DMS153 (cell line): ENCODE data around the gene KRTAP12-1.
"Not testable (repeated sequence)": the region's sequence is repeated elsewhere in the genome, so short reads cannot be mapped to it uniquely, and the experiment has no call there.

ENCODE experiments used
- DNase-seq: peaks from one replicate; lab custom pipeline; 2025; lab: John Stamatoyannopoulos, UW

KRTAP12-1 gene

GRCh38 chr21:44644878-44645277 lies 37.1 kb downstream of the KRTAP12-1 start:
- no peak for DNase-seq

- no peak for DNase-seq
Observed at GRCh38 chr21:44643741-44644310, 38.1 kb downstream of the KRTAP12-1 start.

DNA sequence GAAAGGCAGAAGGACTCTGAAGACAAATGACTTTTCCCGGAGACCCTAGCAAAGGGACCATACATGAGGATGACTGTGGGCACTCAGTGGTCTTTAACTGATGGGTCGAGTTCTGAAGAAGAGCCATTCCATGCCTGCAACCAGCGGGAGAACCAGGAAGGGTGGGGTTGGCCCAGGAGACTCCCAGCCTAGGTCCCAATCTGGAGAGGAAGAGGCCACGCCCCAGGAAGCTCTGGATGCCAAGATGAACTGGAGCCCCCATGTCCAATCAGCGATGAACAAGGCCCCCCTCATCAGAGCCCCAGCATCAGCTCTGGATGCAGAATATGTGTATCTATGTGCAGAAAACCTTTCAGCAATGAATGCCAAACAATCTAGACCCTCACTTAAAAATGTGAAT lies 41.2 kb downstream of the KRTAP12-1 start:
- DNase-seq = no peak

DNA sequence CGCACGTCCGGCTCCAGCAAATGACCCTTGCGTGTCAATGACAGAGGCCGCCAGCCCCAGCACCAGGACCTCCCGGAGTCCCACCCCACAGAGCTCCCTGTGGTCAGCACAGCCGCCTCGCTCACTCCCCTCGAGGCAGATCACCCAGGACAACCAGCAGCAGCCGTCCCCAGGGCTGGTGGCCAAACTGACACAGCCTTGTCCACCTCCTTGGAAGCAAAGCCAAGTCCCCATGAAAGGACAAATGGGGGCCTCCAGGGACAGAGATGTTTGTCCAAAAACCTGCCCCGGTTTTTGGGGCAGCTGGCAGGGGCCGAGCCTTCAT lies 42.7 kb downstream of the KRTAP12-1 start:
- no peak for DNase-seq

DNA sequence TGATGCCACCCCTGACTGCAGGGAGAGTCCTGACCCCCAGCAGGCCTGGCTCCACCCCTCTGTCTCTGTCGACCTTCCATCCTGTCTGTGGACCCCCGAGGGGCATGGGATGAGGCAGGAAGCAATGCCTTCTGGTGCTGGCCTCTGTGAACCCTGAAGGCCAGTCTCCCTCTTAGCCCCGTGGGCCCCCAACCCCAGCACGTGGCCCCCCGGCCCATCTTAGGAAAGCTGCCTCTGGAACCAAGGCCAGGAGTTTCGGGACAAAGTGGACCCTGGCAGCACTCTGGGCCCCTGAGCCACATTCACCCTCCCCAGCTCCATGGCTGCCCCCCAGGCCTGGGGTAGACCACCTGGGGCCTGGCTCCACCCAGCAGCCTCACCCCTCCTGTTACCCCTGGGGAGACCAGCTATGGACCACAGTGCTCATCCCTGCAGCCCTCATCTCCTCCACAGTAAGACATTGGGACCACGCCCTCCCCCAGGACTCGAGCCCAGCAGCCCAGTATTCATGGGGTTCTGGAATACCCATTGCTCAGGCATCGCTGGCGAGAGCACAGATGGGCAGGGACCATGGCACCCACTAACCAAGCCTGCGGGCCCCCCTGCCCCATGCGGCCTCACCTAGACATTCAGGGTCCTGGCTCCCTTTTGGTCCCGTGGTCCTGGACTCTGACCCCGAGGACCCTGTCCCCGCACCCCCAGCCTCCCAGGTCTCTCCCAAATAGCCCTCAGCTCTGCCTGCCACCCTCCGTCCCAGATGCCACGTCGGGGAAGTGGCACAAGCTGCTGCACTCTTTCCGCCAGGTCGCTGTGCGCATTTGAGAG lies 43.2 kb downstream of the KRTAP12-1 start:
- not testable (repeated sequence) for DNase-seq

- not testable (repeated sequence) for DNase-seq
Observed at GRCh38 chr21:44637851-44638348, 44.1 kb downstream of the KRTAP12-1 start.

DNA sequence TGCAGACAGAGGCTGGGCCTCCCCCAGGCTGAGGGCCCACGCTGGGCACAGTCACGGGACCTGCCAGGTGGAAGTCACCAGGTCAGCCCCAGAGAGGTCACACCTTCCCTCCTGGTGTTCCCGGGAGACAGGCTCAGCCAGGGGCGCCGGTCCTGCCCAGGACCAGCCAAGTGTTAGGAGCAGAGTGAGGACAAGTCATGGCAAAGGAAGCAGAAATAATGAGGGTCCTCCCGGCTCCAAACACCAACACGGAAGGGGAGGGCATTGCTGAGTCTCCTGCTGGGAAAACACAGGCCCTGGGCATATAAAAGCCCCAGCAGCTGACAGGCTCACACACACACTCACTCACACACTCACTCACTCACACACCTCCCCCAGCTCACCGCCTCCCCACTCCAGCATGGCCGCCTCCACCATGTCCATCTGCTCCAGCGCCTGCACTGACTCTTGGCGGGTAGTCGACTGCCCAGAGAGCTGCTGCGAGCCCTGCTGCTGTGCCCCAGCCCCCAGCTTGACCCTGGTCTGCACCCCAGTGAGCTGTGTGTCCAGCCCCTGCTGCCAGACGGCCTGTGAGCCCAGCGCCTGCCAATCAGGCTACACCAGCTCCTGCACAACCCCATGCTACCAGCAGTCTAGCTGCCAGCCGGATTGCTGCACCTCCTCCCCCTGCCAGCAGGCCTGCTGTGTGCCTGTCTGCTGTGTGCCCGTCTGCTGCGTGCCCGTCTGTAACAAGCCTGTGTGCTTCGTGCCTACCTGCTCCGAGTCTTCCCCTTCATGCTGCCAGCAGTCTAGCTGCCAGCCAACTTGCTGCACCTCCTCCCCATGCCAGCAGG lies 44.7 kb downstream of the KRTAP12-1 start, which contains the start of gene KRTAP10-10:
TSS of gene KRTAP10-10 (plus strand) at position 339 of the 833 bp plus-strand sequence. CDS start at position 401, 62 bp downstream.
- no peak for DNase-seq

GRCh38 chr21:44636209-44637017 lies 45.5 kb downstream of the KRTAP12-1 start:
- DNase-seq = no peak

DNA sequence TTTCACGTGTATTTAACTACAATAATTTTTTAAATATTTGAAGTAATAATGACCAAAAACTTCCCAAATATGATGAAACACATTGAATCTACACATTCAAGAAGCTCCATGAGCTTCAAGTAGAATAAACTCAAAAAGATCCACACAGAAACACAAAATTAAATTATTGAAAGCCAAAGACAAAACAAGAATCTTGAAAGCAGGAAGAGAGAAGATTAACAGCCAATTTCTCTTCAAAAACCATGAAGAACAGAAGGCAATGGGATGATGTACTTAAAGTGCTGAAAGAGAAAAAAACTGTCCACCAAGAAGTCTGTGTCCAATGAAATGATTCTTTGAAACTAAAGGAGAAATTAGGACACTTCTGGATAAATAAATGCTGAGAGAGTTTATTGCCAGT lies 49.9 kb downstream of the KRTAP12-1 start:
- DNase-seq = no peak
